ENCODE results near the gene PRCC.
"Not testable (repeated sequence)": the region's sequence is repeated elsewhere in the genome, so short reads cannot be mapped to it uniquely, and the experiment has no call there.

The PRCC gene

DNA sequence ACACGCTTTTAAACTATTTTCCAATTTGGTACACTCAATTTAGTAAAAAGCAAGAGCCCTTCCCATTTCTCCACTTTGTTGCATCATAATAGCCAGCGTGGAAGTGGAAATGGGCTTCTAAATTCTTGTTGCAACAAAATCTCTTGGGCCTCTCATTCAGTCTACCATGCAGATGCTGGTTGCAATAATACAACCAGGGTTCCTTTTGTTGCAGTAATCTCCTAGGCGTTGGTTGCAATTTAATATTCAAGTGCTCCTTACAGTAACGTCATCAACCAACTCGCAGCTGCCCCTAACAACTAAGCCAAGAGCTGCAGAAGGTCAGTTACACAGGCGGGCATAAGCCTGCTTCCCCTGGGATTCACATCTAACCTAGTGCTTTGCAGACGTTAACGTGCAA is 13.1 kb upstream of the PRCC start:
- H3K36me3 ChIP-seq (ENCODE audit: control insufficient read depth, insufficient read depth, low read length) = peaks cover 2% of the 10 kb centered on the region
- peaks cover 9% of the 10 kb centered on the region for H3K4me1 ChIP-seq (ENCODE audit: control insufficient read depth, low read depth, low read length)
- no peak overlapping the region for H3K4me3 ChIP-seq (ENCODE audit: low read length)
- H3K79me1 ChIP-seq (ENCODE audit: low read length) = peaks cover 5% of the 10 kb centered on the region
- no peak overlapping the region for H4K5ac ChIP-seq (ENCODE audit: low read length)
- DNase-seq = no peak
- no peak overlapping the region for H2BK120ac ChIP-seq (ENCODE audit: low read depth, low read length)
- H2BK5ac ChIP-seq (ENCODE audit: low read length) = no peak overlapping the region
- WGBS (ENCODE audit: extremely low coverage, insufficient coverage, low lambda C conversion rate) = no CpG with 5 or more reads among the region's 8 CpGs
- no peak overlapping the region for H4K8ac ChIP-seq (ENCODE audit: low read depth, low read length)
- no peaks in the 10 kb centered on the region for H3K27me3 ChIP-seq (ENCODE audit: insufficient read depth, low read length, poor library complexity)
- H3K56ac ChIP-seq (ENCODE audit: low read length) = no peak overlapping the region
- H2AK5ac ChIP-seq (ENCODE audit: low read length) = no peak overlapping the region
- H3K9ac ChIP-seq (ENCODE audit: low read length) = no peak overlapping the region
- H3K79me2 ChIP-seq (ENCODE audit: control insufficient read depth, insufficient read depth, low read length) = peaks cover 30% of the 10 kb centered on the region
- H3K27ac ChIP-seq (ENCODE audit: low read depth, low read length) = no peak overlapping the region
- no peak overlapping the region for H2BK15ac ChIP-seq (replicated peaks; ENCODE audit: low read depth)
- no peak overlapping the region for H3K4ac ChIP-seq (ENCODE audit: low read depth, low read length)
- no peak overlapping the region for H3K18ac ChIP-seq (ENCODE audit: low read length)
- no peak overlapping the region for H3K23ac ChIP-seq (ENCODE audit: low read length)
- no peak overlapping the region for H3K4me2 ChIP-seq (ENCODE audit: low read length)

DNA sequence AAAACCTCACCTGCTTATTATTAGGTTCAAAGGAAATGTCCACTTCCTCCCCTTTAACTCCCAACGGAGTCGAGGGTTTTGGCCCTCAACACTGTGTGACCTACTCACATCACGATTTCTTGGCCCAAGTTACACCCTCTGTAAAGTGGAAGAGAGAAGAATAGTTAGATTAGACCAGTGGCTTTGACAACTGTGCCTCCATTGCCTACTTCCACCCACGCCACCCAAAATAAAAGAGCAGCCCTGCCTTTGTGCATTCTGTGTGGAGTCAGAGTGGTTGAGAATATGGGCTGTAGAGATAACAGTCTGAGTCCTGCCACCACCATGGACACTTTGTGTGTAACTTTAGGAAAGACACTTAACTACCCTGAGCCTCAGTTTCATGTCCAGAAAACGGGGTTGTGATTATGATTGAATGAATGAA is 11.8 kb upstream of the PRCC start:
- Histone ChIP-seq H3K23ac (ENCODE audit: low read length) (no peak overlapping the region), H3K27me3 (ENCODE audit: insufficient read depth, low read length, poor library complexity) (no peaks in the 10 kb centered on the region), H3K79me2 (ENCODE audit: control insufficient read depth, insufficient read depth, low read length) (peaks cover 17% of the 10 kb centered on the region), H3K79me1 (ENCODE audit: low read length) (peaks cover 5% of the 10 kb centered on the region), H3K4ac (ENCODE audit: low read depth, low read length) (no peak overlapping the region), H3K36me3 (ENCODE audit: control insufficient read depth, insufficient read depth, low read length) (no peaks in the 10 kb centered on the region), H3K4me2 (ENCODE audit: low read length) (no peak overlapping the region), H3K27ac (ENCODE audit: low read depth, low read length) (no peak overlapping the region), H3K56ac (ENCODE audit: low read length) (no peak overlapping the region), H2BK15ac (replicated peaks; ENCODE audit: low read depth) (no peak overlapping the region), H2AK5ac (ENCODE audit: low read length) (no peak overlapping the region), H3K9ac (ENCODE audit: low read length) (no peak overlapping the region), H3K4me1 (ENCODE audit: control insufficient read depth, low read depth, low read length) (peaks cover 2% of the 10 kb centered on the region), H4K8ac (ENCODE audit: low read depth, low read length) (no peak overlapping the region), H2BK120ac (ENCODE audit: low read depth, low read length) (no peak overlapping the region), H3K18ac (ENCODE audit: low read length) (no peak overlapping the region), H3K4me3 (ENCODE audit: low read length) (no peak overlapping the region), H2BK5ac (ENCODE audit: low read length) (no peak overlapping the region), H4K5ac (ENCODE audit: low read length) (no peak overlapping the region)
- DNase-seq = no peak
- WGBS (ENCODE audit: extremely low coverage, insufficient coverage, low lambda C conversion rate) = no CpG with 5 or more reads among the region's 5 CpGs

DNA sequence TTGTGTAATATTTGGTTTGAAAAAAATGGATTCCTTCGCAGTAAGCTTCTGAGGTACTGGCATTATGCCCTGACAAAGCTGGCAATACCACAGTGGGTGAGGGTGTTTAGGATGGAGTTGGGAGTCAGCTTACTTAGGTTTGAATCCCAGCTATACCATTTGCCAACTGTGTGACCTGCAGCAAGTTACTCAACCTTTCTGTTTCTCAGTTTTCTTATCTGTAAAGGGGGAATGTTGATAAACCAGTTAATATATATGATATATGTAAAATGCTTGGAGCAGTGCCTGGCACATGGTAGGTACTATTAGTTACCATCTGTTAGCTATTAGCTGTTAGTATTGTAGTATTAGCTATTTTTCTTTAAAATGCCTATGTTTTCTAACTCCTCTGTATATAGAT is 11.0 kb upstream of the PRCC start:
- H3K4me3 ChIP-seq (ENCODE audit: low read length) = no peak overlapping the region
- H3K18ac ChIP-seq (ENCODE audit: low read length) = no peak overlapping the region
- H3K27me3 ChIP-seq (ENCODE audit: insufficient read depth, low read length, poor library complexity) = no peaks in the 10 kb centered on the region
- DNase-seq = no peak
- no peak overlapping the region for H3K23ac ChIP-seq (ENCODE audit: low read length)
- no peak overlapping the region for H3K4me2 ChIP-seq (ENCODE audit: low read length)
- no peak overlapping the region for H3K27ac ChIP-seq (ENCODE audit: low read depth, low read length)
- H3K79me2 ChIP-seq (ENCODE audit: control insufficient read depth, insufficient read depth, low read length) = peaks cover 9% of the 10 kb centered on the region
- H3K56ac ChIP-seq (ENCODE audit: low read length) = no peak overlapping the region
- 100% methylated on average over 1 of the region's 1 CpG for WGBS (ENCODE audit: extremely low coverage, insufficient coverage, low lambda C conversion rate)
- peaks cover 2% of the 10 kb centered on the region for H3K4me1 ChIP-seq (ENCODE audit: control insufficient read depth, low read depth, low read length)
- peaks cover 5% of the 10 kb centered on the region for H3K79me1 ChIP-seq (ENCODE audit: low read length)
- no peak overlapping the region for H2BK120ac ChIP-seq (ENCODE audit: low read depth, low read length)
- no peak overlapping the region for H2BK5ac ChIP-seq (ENCODE audit: low read length)
- no peaks in the 10 kb centered on the region for H3K36me3 ChIP-seq (ENCODE audit: control insufficient read depth, insufficient read depth, low read length)
- no peak overlapping the region for H4K5ac ChIP-seq (ENCODE audit: low read length)
- H4K8ac ChIP-seq (ENCODE audit: low read depth, low read length) = no peak overlapping the region
- no peak overlapping the region for H3K4ac ChIP-seq (ENCODE audit: low read depth, low read length)
- H2BK15ac ChIP-seq (replicated peaks; ENCODE audit: low read depth) = no peak overlapping the region
- H3K9ac ChIP-seq (ENCODE audit: low read length) = no peak overlapping the region
- no peak overlapping the region for H2AK5ac ChIP-seq (ENCODE audit: low read length)

- no CpG with 5 or more reads among the region's 10 CpGs for WGBS (ENCODE audit: extremely low coverage, insufficient coverage, low lambda C conversion rate)
- not testable (repeated sequence) for DNase-seq
Observed at GRCh38 chr1:156757572-156758253, 9.6 kb upstream of the PRCC start.

GRCh38 chr1:156760092-156760795 is 7.1 kb upstream of the PRCC start:
- no peaks in the 10 kb centered on the region for H3K79me1 ChIP-seq (ENCODE audit: low read length)
- H3K23ac ChIP-seq (ENCODE audit: low read length) = no peak overlapping the region
- H2BK5ac ChIP-seq (ENCODE audit: low read length) = no peak overlapping the region
- H3K4me2 ChIP-seq (ENCODE audit: low read length) = no peak overlapping the region
- DNase-seq = no peak
- no peak overlapping the region for H2BK120ac ChIP-seq (ENCODE audit: low read depth, low read length)
- no peak overlapping the region for H3K4me3 ChIP-seq (ENCODE audit: low read length)
- no peaks in the 10 kb centered on the region for H3K4me1 ChIP-seq (ENCODE audit: control insufficient read depth, low read depth, low read length)
- no peak overlapping the region for H4K5ac ChIP-seq (ENCODE audit: low read length)
- no CpG with 5 or more reads among the region's 6 CpGs for WGBS (ENCODE audit: extremely low coverage, insufficient coverage, low lambda C conversion rate)
- no peaks in the 10 kb centered on the region for H3K27me3 ChIP-seq (ENCODE audit: insufficient read depth, low read length, poor library complexity)
- H3K4ac ChIP-seq (ENCODE audit: low read depth, low read length) = no peak overlapping the region
- no peak overlapping the region for H2AK5ac ChIP-seq (ENCODE audit: low read length)
- H3K36me3 ChIP-seq (ENCODE audit: control insufficient read depth, insufficient read depth, low read length) = no peaks in the 10 kb centered on the region
- no peaks in the 10 kb centered on the region for H3K79me2 ChIP-seq (ENCODE audit: control insufficient read depth, insufficient read depth, low read length)
- H3K9ac ChIP-seq (ENCODE audit: low read length) = no peak overlapping the region
- peak overlapping the region; percentile 70 for H3K56ac ChIP-seq (ENCODE audit: low read length)
- no peak overlapping the region for H2BK15ac ChIP-seq (replicated peaks; ENCODE audit: low read depth)
- no peak overlapping the region for H3K27ac ChIP-seq (ENCODE audit: low read depth, low read length)
- no peak overlapping the region for H4K8ac ChIP-seq (ENCODE audit: low read depth, low read length)
- no peak overlapping the region for H3K18ac ChIP-seq (ENCODE audit: low read length)

More at GRCh38 chr1:156757572-156758253, 9.6 kb upstream of the PRCC start:
- H3K4me2 ChIP-seq (ENCODE audit: low read length); H3K79me2 ChIP-seq (ENCODE audit: control insufficient read depth, insufficient read depth, low read length); H3K36me3 ChIP-seq (ENCODE audit: control insufficient read depth, insufficient read depth, low read length); H2BK15ac ChIP-seq (replicated peaks; ENCODE audit: low read depth); H3K23ac ChIP-seq (ENCODE audit: low read length); H4K5ac ChIP-seq (ENCODE audit: low read length); H2BK120ac ChIP-seq (ENCODE audit: low read depth, low read length); H3K79me1 ChIP-seq (ENCODE audit: low read length); H2BK5ac ChIP-seq (ENCODE audit: low read length); H3K56ac ChIP-seq (ENCODE audit: low read length); H3K4ac ChIP-seq (ENCODE audit: low read depth, low read length); H3K4me1 ChIP-seq (ENCODE audit: control insufficient read depth, low read depth, low read length); H4K8ac ChIP-seq (ENCODE audit: low read depth, low read length); H3K27me3 ChIP-seq (ENCODE audit: insufficient read depth, low read length, poor library complexity); H3K18ac ChIP-seq (ENCODE audit: low read length); H2AK5ac ChIP-seq (ENCODE audit: low read length); H3K9ac ChIP-seq (ENCODE audit: low read length); H3K27ac ChIP-seq (ENCODE audit: low read depth, low read length); H3K4me3 ChIP-seq (ENCODE audit: low read length): not testable (repeated sequence)

- no peak overlapping the region for H3K56ac ChIP-seq (ENCODE audit: low read length)
Observed at GRCh38 chr1:156760796-156761104, 6.6 kb upstream of the PRCC start.

More at GRCh38 chr1:156760796-156761104, 6.6 kb upstream of the PRCC start:
- WGBS (ENCODE audit: extremely low coverage, insufficient coverage, low lambda C conversion rate) = no CpG with 5 or more reads among the region's 4 CpGs
- no peak overlapping the region for H2BK15ac ChIP-seq (replicated peaks; ENCODE audit: low read depth)
- no peak for DNase-seq
- H2AK5ac ChIP-seq (ENCODE audit: low read length) = no peak overlapping the region
- H3K4me2 ChIP-seq (ENCODE audit: low read length) = no peak overlapping the region
- H3K9ac ChIP-seq (ENCODE audit: low read length) = no peak overlapping the region
- no peaks in the 10 kb centered on the region for H3K36me3 ChIP-seq (ENCODE audit: control insufficient read depth, insufficient read depth, low read length)
- no peak overlapping the region for H4K5ac ChIP-seq (ENCODE audit: low read length)
- no peak overlapping the region for H3K4me3 ChIP-seq (ENCODE audit: low read length)
- H2BK5ac ChIP-seq (ENCODE audit: low read length) = no peak overlapping the region
- no peaks in the 10 kb centered on the region for H3K79me1 ChIP-seq (ENCODE audit: low read length)
- no peak overlapping the region for H3K18ac ChIP-seq (ENCODE audit: low read length)
- H3K23ac ChIP-seq (ENCODE audit: low read length) = no peak overlapping the region
- H2BK120ac ChIP-seq (ENCODE audit: low read depth, low read length) = no peak overlapping the region
- no peaks in the 10 kb centered on the region for H3K27me3 ChIP-seq (ENCODE audit: insufficient read depth, low read length, poor library complexity)
- no peaks in the 10 kb centered on the region for H3K79me2 ChIP-seq (ENCODE audit: control insufficient read depth, insufficient read depth, low read length)
- no peak overlapping the region for H3K27ac ChIP-seq (ENCODE audit: low read depth, low read length)
- H3K4ac ChIP-seq (ENCODE audit: low read depth, low read length) = no peak overlapping the region
- no peak overlapping the region for H4K8ac ChIP-seq (ENCODE audit: low read depth, low read length)
- H3K4me1 ChIP-seq (ENCODE audit: control insufficient read depth, low read depth, low read length) = no peaks in the 10 kb centered on the region

Measured in mesendoderm (in vitro differentiated cells).